Activated T-cell treated with anti-CD3 and anti-CD28 coated beads, Interleukin-2, amount 50 U/mL, for 72 hours (primary cell): ENCODE measurements around the gene CCDC85C. TPM values are rescaled to one million over a fixed set of nuclear protein-coding genes. Genes with fewer than 3 reads are reported as not detected.

Source experiments
- ATAC-seq, 2 donors: fragments of 150-1000 bp; cut with Tn5 transposase; replicated peaks in 1 of 2; 2 replicates each; pipeline ENCODE4 v1.10.0; 2021; ENCODE audit warnings: moderate library complexity in 2 of 2, mild to moderate bottlenecking in 1 of 2
- DNase-seq, 2 donors: peaks; one replicate each; pipeline ENCODE4 v3.0.0; 2021 to 2022; ENCODE audit warnings: mixed read lengths in 1 of 2
- H3K27ac Mint-ChIP-seq: one replicate; pipeline ENCODE4 v1.8.0; 2022; ENCODE audit warnings: mild to moderate bottlenecking, moderate library complexity, mixed read lengths
- H3K27me3 Mint-ChIP-seq: one replicate; pipeline ENCODE4 v1.8.0; 2022; ENCODE audit warnings: low read depth, mixed read lengths
- H3K36me3 Mint-ChIP-seq, 2 donors: one replicate each; pipeline ENCODE4 v1.8.0; 2022; ENCODE audit warnings: mixed read lengths in 2 of 2, mild to moderate bottlenecking in 1 of 2; ENCODE audit not compliant: insufficient read depth in 2 of 2
- H3K4me1 Mint-ChIP-seq: one replicate; pipeline ENCODE4 v1.8.0; 2022; ENCODE audit warnings: low read depth, mixed read lengths
- H3K4me3 Mint-ChIP-seq, 2 donors: one replicate each; pipeline ENCODE4 v1.8.0; 2022; ENCODE audit warnings: mild to moderate bottlenecking in 2 of 2, mixed read lengths in 2 of 2, moderate library complexity in 2 of 2
- H3K9me3 Mint-ChIP-seq, 2 donors: one replicate each; pipeline ENCODE4 v1.8.0; 2022; ENCODE audit warnings: mixed read lengths in 2 of 2
- total RNA-seq, 2 donors: library from RNA; stranded (reverse); gene quantifications; one replicate each; pipeline ENCODE4 v1.2.3, GENCODE V29; 2022

The CCDC85C gene
- total RNA-seq, 2 donors from 2014 or later, result 10.1 to 11.3 TPM

- no peak for DNase-seq
- Mint-ChIP-seq H3K27ac (no peak overlapping the region), H3K4me1 (no peaks in the 10 kb centered on the region), H3K27me3 (no peaks in the 10 kb centered on the region), H3K4me3 (no peak overlapping the region), H3K36me3 (peaks cover 6 to 8% of the 10 kb centered on the region in 2 donors), H3K9me3 (no peaks in the 10 kb centered on the region)
- no peak for ATAC-seq
These were observed 144.4 kb downstream of the CCDC85C start for GRCh38 chr14:99459481-99460100.

GRCh38 chr14:99454246-99454645, 149.8 kb downstream of the CCDC85C start:
- DNase-seq, result no peak
- no peaks in the 10 kb centered on the region for H3K4me1 Mint-ChIP-seq
- no peak overlapping the region for H3K27ac Mint-ChIP-seq
- H3K4me3 Mint-ChIP-seq, result no peak overlapping the region
- H3K9me3 Mint-ChIP-seq, result no peaks in the 10 kb centered on the region
- H3K27me3 Mint-ChIP-seq, result no peaks in the 10 kb centered on the region
- ATAC-seq, result no peak
- peaks cover 8 to 11% of the 10 kb centered on the region in 2 donors for H3K36me3 Mint-ChIP-seq

- H3K36me3 Mint-ChIP-seq, result peaks cover 8 to 10% of the 10 kb centered on the region in 2 donors
- no peaks in the 10 kb centered on the region for H3K27me3 Mint-ChIP-seq
- no peaks in the 10 kb centered on the region for H3K4me1 Mint-ChIP-seq
- no peak overlapping the region for H3K27ac Mint-ChIP-seq
- no peak for ATAC-seq
- no peaks in the 10 kb centered on the region for H3K9me3 Mint-ChIP-seq
- no peak overlapping the region for H3K4me3 Mint-ChIP-seq
- no peak for DNase-seq
These were observed 151.0 kb downstream of the CCDC85C start for GRCh38 chr14:99452968-99453367.

GRCh38 chr14:99451234-99451633, 152.8 kb downstream of the CCDC85C start:
- ATAC-seq, result no peak
- Mint-ChIP-seq H3K4me1 (no peaks in the 10 kb centered on the region), H3K27me3 (no peaks in the 10 kb centered on the region), H3K9me3 (no peaks in the 10 kb centered on the region), H3K36me3 (peaks cover 4 to 13% of the 10 kb centered on the region in 2 donors), H3K4me3 (no peak overlapping the region), H3K27ac (no peak overlapping the region)
- DNase-seq, result no peak

- H3K36me3 Mint-ChIP-seq, result peaks cover 4 to 13% of the 10 kb centered on the region in 2 donors
- H3K27me3 Mint-ChIP-seq, result no peaks in the 10 kb centered on the region
- no peak overlapping the region for H3K4me3 Mint-ChIP-seq
- no peak for ATAC-seq
- no peaks in the 10 kb centered on the region for H3K9me3 Mint-ChIP-seq
- no peak for DNase-seq
- no peak overlapping the region for H3K27ac Mint-ChIP-seq
- no peaks in the 10 kb centered on the region for H3K4me1 Mint-ChIP-seq
These were observed 153.7 kb downstream of the CCDC85C start for GRCh38 chr14:99450266-99450665.

Other genes with a start within 250 kb of the CCDC85C start
- gene SETD3, start 123.3 kb downstream of the CCDC85C start, total RNA-seq, result 10 to 100 TPM; 48.0 to 49.6 TPM
- gene CCNK, start 122.8 kb downstream of the CCDC85C start, total RNA-seq, result 10 to 100 TPM; 86.1 to 88.5 TPM
- under 1 TPM; 0.39 to 0.58 TPM for gene HHIPL1, start 40.9 kb upstream of the CCDC85C start, total RNA-seq
- under 1 TPM; 0.09 to 0.10 TPM for gene CYP46A1, start 80.1 kb upstream of the CCDC85C start, total RNA-seq
- gene EML1, start 189.2 kb upstream of the CCDC85C start, total RNA-seq, result 1 to 10 TPM; 2.4 to 2.6 TPM